ENCODE results near the gene PITHD1. TPM values are rescaled to one million over a fixed set of nuclear protein-coding genes. Genes with fewer than 3 reads are reported as not detected.
"Not testable (repeated sequence)": the region's sequence is repeated elsewhere in the genome, so short reads cannot be mapped to it uniquely, and the experiment has no call there.

PITHD1 gene
- total RNA-seq, 1 donor from 2014 or later = 37.6 TPM

GRCh38 chr1:23824711-23825075, 46.5 kb downstream of the PITHD1 start:
- H3K4me3 ChIP-seq (ENCODE audit: low read depth, low read length) = peak overlapping the region; percentile 67
- no peaks in the 10 kb centered on the region for H3K27me3 ChIP-seq (ENCODE audit: control insufficient read depth, insufficient read depth, low read length)
- no peaks in the 10 kb centered on the region for H3K36me3 ChIP-seq (ENCODE audit: control insufficient read depth, insufficient read depth, low read length)
- DNase-seq (ENCODE audit: low read depth) = no peak
- TF ChIP-seq CTCF (IDR thresholded peaks at IDR 0.05; ENCODE audit: insufficient read depth, low read length, poor library complexity, severe bottlenecking) = no peak

GRCh38 chr1:23825076-23825761, 47.0 kb downstream of the PITHD1 start, which contains the start of gene HMGCL:
Gene HMGCL (minus strand): TSS chr1:23825429. CDS start chr1:23825415, 14 bp downstream.
- Histone ChIP-seq H3K36me3 (ENCODE audit: control insufficient read depth, insufficient read depth, low read length) (no peaks in the 10 kb centered on the region), H3K4me3 (ENCODE audit: low read depth, low read length) (peak within 1 kb of the TSS; percentile 67), H3K27me3 (ENCODE audit: control insufficient read depth, insufficient read depth, low read length) (no peaks in the 10 kb centered on the region)
- peak; percentile 63 for DNase-seq (ENCODE audit: low read depth)
- TF ChIP-seq CTCF (IDR thresholded peaks at IDR 0.05; ENCODE audit: insufficient read depth, low read length, poor library complexity, severe bottlenecking) = no peak

GRCh38 chr1:23825762-23826522, 47.7 kb downstream of the PITHD1 start:
- H3K4me3 ChIP-seq (ENCODE audit: low read depth, low read length) = peak overlapping the region; percentile 67
- no peaks in the 10 kb centered on the region for H3K36me3 ChIP-seq (ENCODE audit: control insufficient read depth, insufficient read depth, low read length)
- H3K27me3 ChIP-seq (ENCODE audit: control insufficient read depth, insufficient read depth, low read length) = no peaks in the 10 kb centered on the region
- no peak for TF ChIP-seq CTCF (IDR thresholded peaks at IDR 0.05; ENCODE audit: insufficient read depth, low read length, poor library complexity, severe bottlenecking)
- no peak for DNase-seq (ENCODE audit: low read depth)

GRCh38 chr1:23826590-23826989, 48.4 kb downstream of the PITHD1 start:
- not testable (repeated sequence) for H3K27me3 ChIP-seq (ENCODE audit: control insufficient read depth, insufficient read depth, low read length); H3K36me3 ChIP-seq (ENCODE audit: control insufficient read depth, insufficient read depth, low read length); H3K4me3 ChIP-seq (ENCODE audit: low read depth, low read length); DNase-seq (ENCODE audit: low read depth)

GRCh38 chr1:23827717-23828116, 49.5 kb downstream of the PITHD1 start:
- TF ChIP-seq CTCF (IDR thresholded peaks at IDR 0.05; ENCODE audit: insufficient read depth, low read length, poor library complexity, severe bottlenecking) = no peak
- DNase-seq (ENCODE audit: low read depth) = no peak
- Histone ChIP-seq H3K27me3 (ENCODE audit: control insufficient read depth, insufficient read depth, low read length) (no peaks in the 10 kb centered on the region), H3K36me3 (ENCODE audit: control insufficient read depth, insufficient read depth, low read length) (no peaks in the 10 kb centered on the region), H3K4me3 (ENCODE audit: low read depth, low read length) (no peak overlapping the region)

- not testable (repeated sequence) for H3K36me3 ChIP-seq (ENCODE audit: control insufficient read depth, insufficient read depth, low read length); DNase-seq (ENCODE audit: low read depth); H3K27me3 ChIP-seq (ENCODE audit: control insufficient read depth, insufficient read depth, low read length); H3K4me3 ChIP-seq (ENCODE audit: low read depth, low read length)
Observed at GRCh38 chr1:23834156-23834555, 55.9 kb downstream of the PITHD1 start.
